Dendritic cell treated with granulocyte-macrophage colony-stimulating factor and Interleukin-4, amounts not matched to agents 40 ng/mL and 50 ng/mL, for 4 days (primary cell): Measurements from ENCODE around the gene ARMCX2.
"Not testable (repeated sequence)": the region's sequence is repeated elsewhere in the genome, so short reads cannot be mapped to it uniquely, and the experiment has no call there.

ENCODE experiments used
- H3K27ac Mint-ChIP-seq: one replicate; pipeline ENCODE4 v1.8.0; 2022; ENCODE audit warnings: mild to moderate bottlenecking, mixed read lengths
- H3K27me3 Mint-ChIP-seq: one replicate; pipeline ENCODE4 v1.8.0; 2022; ENCODE audit warnings: mild to moderate bottlenecking, mixed read lengths
- H3K36me3 Mint-ChIP-seq: one replicate; pipeline ENCODE4 v1.8.0; 2022; ENCODE audit warnings: low read depth, mixed read lengths
- H3K4me1 Mint-ChIP-seq: one replicate; pipeline ENCODE4 v1.8.0; 2022; ENCODE audit warnings: low read depth, mixed read lengths
- H3K4me3 Mint-ChIP-seq: one replicate; pipeline ENCODE4 v1.8.0; 2022; ENCODE audit warnings: mild to moderate bottlenecking, moderate library complexity, mixed read lengths
- H3K9me3 Mint-ChIP-seq: one replicate; pipeline ENCODE4 v1.8.0; 2022; ENCODE audit warnings: mixed read lengths
- intact Hi-C: fragments of 100-400 bp; cut with micrococcal nuclease; formaldehyde crosslinking; loops from one replicate; pipeline ENCODE4 v1.15.0; 2022

Gene ARMCX2

DNA sequence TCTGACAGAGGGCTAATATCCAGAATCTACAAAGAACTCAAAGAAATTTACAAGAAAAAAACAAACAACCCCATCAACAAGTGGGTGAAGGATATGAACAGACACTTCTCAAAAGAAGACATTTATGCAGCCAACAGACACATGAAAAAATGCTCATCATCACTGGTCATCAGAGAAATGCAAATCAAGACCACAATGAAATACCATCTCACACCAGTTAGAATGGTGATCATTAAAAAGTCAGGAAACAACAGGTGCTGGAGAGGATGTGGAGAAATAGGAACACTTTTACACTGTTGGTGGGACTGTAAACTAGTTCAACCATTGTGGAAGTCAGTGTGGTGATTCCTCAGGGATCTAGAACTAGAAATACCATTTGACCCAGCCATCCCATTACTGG is 11.9 kb downstream of the ARMCX2 start:
- H3K9me3 Mint-ChIP-seq, H3K27ac Mint-ChIP-seq, H3K4me1 Mint-ChIP-seq, H3K36me3 Mint-ChIP-seq, H3K4me3 Mint-ChIP-seq, H3K27me3 Mint-ChIP-seq, intact Hi-C loops: not testable (repeated sequence)

DNA sequence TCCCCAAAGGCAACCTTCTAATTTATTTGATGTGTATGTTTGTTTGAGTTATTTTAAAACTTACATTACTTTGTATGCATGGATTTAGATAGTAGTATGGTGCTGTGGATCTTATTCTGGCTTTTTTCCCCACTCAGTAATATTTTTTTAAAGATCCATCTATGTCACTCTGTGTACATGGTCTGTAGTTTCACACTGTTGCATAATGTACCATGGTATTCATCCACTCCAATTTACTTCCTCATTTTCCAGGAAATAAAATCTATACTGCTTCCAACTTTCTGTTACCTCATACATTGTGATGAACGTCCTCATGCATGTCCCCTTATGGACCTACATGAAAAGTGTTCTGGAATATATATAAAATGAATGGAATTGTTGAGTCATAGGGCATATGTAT is 17.6 kb downstream of the ARMCX2 start:
- Mint-ChIP-seq H3K36me3 (peaks cover 6% of the 10 kb centered on the region), H3K4me3 (no peak overlapping the region), H3K4me1 (peaks cover 7% of the 10 kb centered on the region), H3K27me3 (no peaks in the 10 kb centered on the region), H3K9me3 (no peaks in the 10 kb centered on the region), H3K27ac (no peak overlapping the region)
- intact Hi-C loops = no loop called here

DNA sequence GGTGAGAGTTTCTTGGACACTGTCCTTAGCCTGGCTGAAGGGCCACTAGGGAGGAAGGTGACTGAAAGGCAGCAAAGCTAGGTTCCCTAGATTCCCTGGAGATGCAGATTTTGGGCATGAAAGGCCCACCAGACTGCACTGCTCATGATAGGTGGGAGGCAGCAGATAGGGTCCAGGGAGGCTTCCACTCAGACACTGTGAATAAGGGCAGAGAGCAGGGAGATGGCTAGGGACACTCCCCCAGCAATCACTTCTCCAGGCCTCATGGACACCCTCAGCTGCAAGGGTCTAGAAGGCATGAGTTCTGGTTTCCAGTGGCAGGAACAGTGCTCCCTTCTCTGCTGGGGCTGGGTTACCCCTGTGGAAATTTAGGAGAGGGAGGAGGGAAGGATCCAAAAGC is 20.1 kb downstream of the ARMCX2 start:
- H3K27ac Mint-ChIP-seq = no peak overlapping the region
- H3K9me3 Mint-ChIP-seq = no peaks in the 10 kb centered on the region
- no peaks in the 10 kb centered on the region for H3K27me3 Mint-ChIP-seq

DNA sequence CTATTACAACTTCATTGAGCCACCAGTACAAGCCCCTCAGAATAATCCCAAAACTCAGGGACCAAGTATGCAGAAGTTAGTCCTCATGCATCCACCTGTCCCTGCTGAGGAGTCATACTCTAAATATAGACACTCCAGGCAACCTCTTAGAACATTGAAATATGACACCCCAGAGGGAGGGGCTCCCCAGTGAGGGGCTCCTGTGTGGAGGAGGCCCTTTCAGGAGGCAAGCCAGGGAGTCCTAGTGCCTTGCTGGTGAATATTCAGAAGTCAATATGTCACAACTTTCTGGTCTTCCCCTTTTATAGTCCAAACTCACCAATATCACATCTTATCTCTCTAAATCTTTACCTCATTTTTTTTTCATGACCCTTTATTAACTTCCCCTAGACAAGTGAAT is 40.3 kb downstream of the ARMCX2 start:
- Mint-ChIP-seq H3K4me3 (no peak overlapping the region), H3K27ac (no peak overlapping the region), H3K9me3 (no peaks in the 10 kb centered on the region), H3K27me3 (peaks cover 2% of the 10 kb centered on the region), H3K36me3 (peaks cover 36% of the 10 kb centered on the region), H3K4me1 (peaks cover 18% of the 10 kb centered on the region)
- intact Hi-C loops = loop anchor here (5.0 kb wide), 1 partner anchor 202 kb away; no protein-coding TSS in a partner anchor

More for the DNA sequence above, 20.1 kb downstream of the ARMCX2 start:
- Mint-ChIP-seq H3K4me1 (peaks cover 7% of the 10 kb centered on the region), H3K36me3 (peaks cover 13% of the 10 kb centered on the region), H3K4me3 (no peak overlapping the region)
- intact Hi-C loops = no loop called here

DNA sequence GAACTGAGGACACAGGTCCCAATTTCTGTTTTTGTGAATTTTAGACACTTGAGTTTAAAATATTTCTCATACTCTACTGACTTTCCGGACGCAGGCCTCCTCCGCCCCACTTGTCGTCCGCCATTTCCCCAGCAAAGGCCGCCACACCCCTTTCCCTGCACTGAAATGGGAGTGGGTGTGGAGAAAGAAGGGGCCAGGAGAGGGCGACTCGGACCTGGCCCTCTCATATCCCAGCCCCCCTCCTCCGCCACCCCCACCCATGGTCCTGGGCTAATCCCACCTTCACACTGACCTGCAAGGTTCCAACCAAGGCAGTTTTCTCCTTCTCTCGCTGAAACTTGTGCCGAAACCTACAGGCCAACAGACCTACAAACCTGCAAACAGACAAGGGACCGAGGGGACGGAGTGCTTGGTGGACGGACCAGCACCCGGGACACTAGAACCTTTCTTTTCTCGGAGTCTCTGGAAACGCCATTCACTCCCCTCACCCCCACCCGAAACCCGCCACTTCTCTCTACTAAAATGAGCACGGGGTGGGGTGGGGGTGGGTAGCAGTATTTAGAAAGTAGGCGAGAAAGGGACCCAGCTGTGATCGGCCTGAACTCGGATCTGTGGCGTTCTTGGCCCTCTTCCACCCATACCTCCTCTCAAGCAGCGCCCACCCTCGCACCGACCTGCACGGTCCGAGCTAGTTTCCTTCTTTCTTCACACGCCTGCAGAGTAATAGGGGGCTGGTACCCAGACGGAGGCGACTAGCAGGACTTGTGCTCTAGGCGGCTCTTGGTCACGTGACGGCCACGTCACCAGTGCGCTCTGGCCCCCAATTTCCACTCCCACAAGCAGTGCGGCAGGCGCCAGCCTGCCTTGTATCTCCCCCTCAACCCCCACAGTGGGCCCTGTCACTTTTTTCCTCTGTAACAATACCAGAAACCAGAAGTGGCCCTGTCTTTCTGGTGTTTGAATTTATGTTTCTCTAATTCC is 42.1 kb downstream of the ARMCX2 start, which contains the start of gene ARMCX6:
ARMCX6 (minus strand) TSS at position 790 of the 981 bp plus-strand sequence. CDS start 1,380 bp downstream, outside the sequence.
- peaks cover 11% of the 10 kb centered on the region for H3K4me1 Mint-ChIP-seq
- peak within 1 kb of the TSS; percentile 84 for H3K4me3 Mint-ChIP-seq
- no peaks in the 10 kb centered on the region for H3K9me3 Mint-ChIP-seq
- peak within 1 kb of the TSS; percentile 83 for H3K27ac Mint-ChIP-seq
- H3K36me3 Mint-ChIP-seq = peaks cover 19% of the 10 kb centered on the region
- peaks cover 2% of the 10 kb centered on the region for H3K27me3 Mint-ChIP-seq
- intact Hi-C loops = loop anchor here (5.0 kb wide), 1 partner anchor 200 kb away; no protein-coding TSS in a partner anchor

DNA sequence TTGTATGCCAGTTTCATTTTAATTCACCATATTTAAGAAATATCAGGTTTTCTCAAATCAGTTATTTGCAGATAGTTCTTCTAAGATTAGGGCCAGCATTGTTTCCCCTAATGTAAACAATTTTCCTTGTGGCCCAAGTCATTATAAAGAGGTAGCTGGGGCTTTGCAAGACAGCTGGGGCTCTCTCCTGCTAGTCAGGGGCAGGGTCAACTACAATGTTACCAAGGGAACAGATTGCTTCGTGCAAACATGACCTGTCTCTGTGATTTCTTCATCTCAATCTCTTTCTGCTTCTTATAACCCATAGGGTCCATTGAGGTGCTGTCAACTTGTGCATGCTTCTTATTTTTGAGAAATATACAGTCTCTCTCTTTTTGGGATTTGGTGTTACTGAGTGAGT is 53.9 kb downstream of the ARMCX2 start:
- intact Hi-C loops = no loop called here
- Mint-ChIP-seq H3K36me3 (no peaks in the 10 kb centered on the region), H3K27me3 (peaks cover 3% of the 10 kb centered on the region), H3K4me3 (no peak overlapping the region), H3K9me3 (no peaks in the 10 kb centered on the region), H3K27ac (no peak overlapping the region), H3K4me1 (no peaks in the 10 kb centered on the region)
